Psoas muscle (tissue), 8 donors: Measurements from ENCODE around the gene SLC16A1. TPM values are rescaled to one million over a fixed set of nuclear protein-coding genes. Genes with fewer than 3 reads are reported as not detected.

ENCODE experiments used
- ATAC-seq, 4 donors: fragments of 200-7000 bp; cut with Tn5 transposase; one replicate each; pipeline ENCODE4 v1.9.1; 2020; ENCODE audit warnings: moderate library complexity in 3 of 4, mild to moderate bottlenecking in 2 of 4
- DNase-seq, 2 donors: peaks; one replicate each; pipeline ENCODE4 v3.0.0-alpha.2; 2020
- H3K27ac ChIP-seq: fragments of 200-600 bp; one replicate; pipeline ENCODE4 v1.8.0; 2022
- H3K27me3 ChIP-seq, 3 donors: fragments of 200-600 bp in 1 of 3; one replicate each; pipeline versions ENCODE4 v1.6.1 to v1.8.0; 2013 to 2022; ENCODE audit warnings: low read length in 2 of 3, mild to moderate bottlenecking in 2 of 3, moderate library complexity in 1 of 3; ENCODE audit not compliant: insufficient read depth in 3 of 3
- H3K36me3 ChIP-seq, 2 donors: fragments of 200-600 bp in 1 of 2; one replicate each; pipeline versions ENCODE4 v1.6.1 to v1.8.0; 2013 to 2022; ENCODE audit warnings: low read depth in 1 of 2, mild to moderate bottlenecking in 1 of 2, moderate library complexity in 1 of 2; ENCODE audit not compliant: insufficient read depth in 1 of 2
- H3K4me1 ChIP-seq: fragments of 200-600 bp; one replicate; pipeline ENCODE4 v1.8.0; 2022
- H3K4me3 ChIP-seq: fragments of 200-600 bp; one replicate; pipeline ENCODE4 v1.8.0; 2022; ENCODE audit warnings: mild to moderate bottlenecking
- H3K9me3 ChIP-seq: fragments of 200-600 bp; one replicate; pipeline ENCODE4 v1.8.0; 2022
- CTCF ChIP-seq: fragments of 200-600 bp; IDR thresholded peaks from one replicate; pipeline ENCODE4 v1.8.0; 2022; ENCODE audit warnings: antibody characterized with exemption
- WGBS, 3 donors: extraction: QIAGEN DNeasy Blood & Tissue Kit; methylation state at CpG; one replicate each; pipeline versions ENCODE4 v1.1.6 to v1.1.7; 2013; 5-methylcytosine and 5-hydroxymethylcytosine counted together
- intact Hi-C, 2 donors: fragments of 100-400 bp; cut with DNase I; formaldehyde crosslinking; loops; one replicate each; pipeline versions ENCODE4 v1.11.0 to v1.14.2; 2022
- polyA plus RNA-seq, 3 donors: library from polyadenylated mRNA; stranded (reverse); fragments of 200-250 nt; gene quantifications; one replicate each; pipeline ENCODE4 v1.2.3, GENCODE V29; 2013
- total RNA-seq, 4 donors: library from RNA; stranded (reverse); fragmentation: NEBNext Ultra II Directional in 2 of 4; extraction: Animal tissue kit (Norgen Biotek cat#: 25700) in 2 of 4; gene quantifications; one replicate each; pipeline versions ENCODE4 v1.2.1 to v1.2.4, GENCODE V29; 2021 to 2023
- donor health status: healthy with polysubstance abuse.
- donor health status: DM: no; HTN: no; CAD: no; lungs with moderate emphysema.
- donor health status: Bipolar disorder and iron deficiency.
- donor health status: healthy.
- donor health status: DM: yes; HTN: yes; CAD: no.
- donor health status: DM: no; HTN: no; CAD: no.
- donor health status: DM: no; HTN: no; CAD: no.
- donor health status: DM: yes; HTN: yes; CAD: no.

Gene SLC16A1
- total and polyA plus RNA-seq, 7 donors, result 23.9 to 78.9 (median 51.3) TPM

DNA sequence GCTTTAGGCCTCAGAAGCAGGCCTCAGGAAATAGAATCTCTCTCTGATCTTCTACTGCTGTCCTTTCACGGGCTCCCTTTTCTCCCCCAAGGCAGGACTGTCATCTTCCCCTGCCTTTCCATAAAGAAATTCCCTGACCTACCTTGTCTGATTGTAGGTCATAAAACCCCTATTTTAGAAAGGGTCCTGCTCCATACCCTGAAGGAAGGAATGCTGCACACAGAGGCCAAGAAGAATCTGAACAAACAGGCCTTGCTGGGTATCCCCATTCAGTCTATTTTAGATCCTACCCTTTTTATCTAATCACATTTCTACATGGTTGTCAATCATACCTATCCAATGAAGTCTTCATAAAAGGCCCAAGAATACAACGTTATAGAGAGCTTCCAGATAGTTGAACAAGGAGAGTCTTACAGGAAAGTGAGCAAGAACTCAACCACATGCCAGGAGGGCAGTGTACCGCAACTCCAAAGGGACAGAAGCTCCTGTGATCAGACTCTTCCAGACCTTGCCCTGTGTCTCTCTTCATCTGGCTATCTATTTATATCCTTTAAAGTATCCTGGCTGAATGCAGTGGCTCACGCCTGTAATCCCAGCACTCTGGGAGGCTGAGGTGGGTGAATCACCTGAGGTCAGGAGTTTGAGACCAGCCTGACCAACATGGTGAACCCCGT is 93.1 kb downstream of the SLC16A1 start:
- no peak for TF ChIP-seq CTCF
- intact Hi-C loops, result no loop called here
- Histone ChIP-seq H3K4me3 (no peak overlapping the region), H3K9me3 (no peaks in the 10 kb centered on the region), H3K27me3 (no peaks in the 10 kb centered on the region), H3K27ac (no peak overlapping the region), H3K4me1 (no peaks in the 10 kb centered on the region), H3K36me3 (no peaks in the 10 kb centered on the region)
- ATAC-seq (no peak), DNase-seq (no peak)
- 84 to 94% (median 87%) methylated on average over 5 of the region's 5 CpGs for WGBS, 3 donors

Other genes with a start within 250 kb of the SLC16A1 start
- 10 to 100 TPM; 43.5 to 88.3 (median 75.5) TPM for gene RHOC, start 249.1 kb downstream of the SLC16A1 start, total RNA-seq
- 10 to 100 TPM; 39.1 to 89.7 (median 76.9) TPM for gene RHOC, start 249.1 kb downstream of the SLC16A1 start, polyA plus RNA-seq
- gene PPM1J, start 240.9 kb downstream of the SLC16A1 start, total RNA-seq, result 1 to 10 TPM; 4.1 to 7.2 (median 6.1) TPM
- 1 to 10 TPM; 4.1 to 8.8 (median 6.0) TPM for gene PPM1J, start 240.9 kb downstream of the SLC16A1 start, polyA plus RNA-seq
- 1 to 10 TPM; 3.4 to 6.0 (median 5.0) TPM for gene LRIG2, start 117.0 kb upstream of the SLC16A1 start, total RNA-seq
- 1 to 10 TPM; 2.2 to 3.1 (median 3.1) TPM for gene LRIG2, start 117.0 kb upstream of the SLC16A1 start, polyA plus RNA-seq